ENCODE measurements around the gene PADI2.

PADI2 gene

GRCh38 chr1:17140279-17140678, 21.0 kb upstream of the PADI2 start:
- no peaks in the 10 kb centered on the region for H3K36me3 ChIP-seq (ENCODE audit: control insufficient read depth in 4 of 4, insufficient read depth in 4 of 4, low read length in 3 of 4)
- H3K27ac ChIP-seq (ENCODE audit: insufficient read depth in 1 of 2, low read depth in 1 of 2, low read length in 2 of 2, poor library complexity in 1 of 2, severe bottlenecking in 2 of 2) = no peak overlapping the region
- WGBS (ENCODE audit: insufficient coverage) = 67% methylated on average over 1 of the region's 1 CpG
- ChIA-PET POLR2A (no interaction called here), CTCF (interaction anchor here (1.5 kb wide), 1 partner anchor 96 kb away, joined by 4 read pairs; no protein-coding TSS in a partner anchor)
- H3K4me1 ChIP-seq (ENCODE audit: control extremely low read depth in 1 of 4, control insufficient read depth in 4 of 4, insufficient read depth in 4 of 4, low read length in 3 of 4) = no peaks in the 10 kb centered on the region
- no peak for DNase-seq
- H3K9me3 ChIP-seq (ENCODE audit: control extremely low read depth in 1 of 5, control insufficient read depth in 4 of 5, insufficient read depth in 2 of 5, low read depth in 1 of 5, low read length in 4 of 5) = peaks cover 0 to 9% (median 0%) of the 10 kb centered on the region in 5 experiments
- H3K4me3 ChIP-seq (ENCODE audit: control insufficient read depth in 1 of 7, extremely low read depth in 1 of 7, insufficient read depth in 4 of 7, low read depth in 2 of 7, low read length in 6 of 7) = no peak overlapping the region
- H3K27me3 ChIP-seq (replicated peaks in 2 of 5; ENCODE audit: control insufficient read depth in 4 of 5, insufficient read depth in 5 of 5, low read length in 4 of 5) = no peaks in the 10 kb centered on the region

GRCh38 chr1:17139637-17140036, 20.4 kb upstream of the PADI2 start:
- H3K4me3 ChIP-seq (ENCODE audit: control insufficient read depth in 1 of 7, extremely low read depth in 1 of 7, insufficient read depth in 4 of 7, low read depth in 2 of 7, low read length in 6 of 7) = no peak overlapping the region
- CTCF ChIA-PET = interaction anchor here (0.9 kb wide), 1 partner anchor 36 kb away, joined by 3 read pairs; no protein-coding TSS in a partner anchor
- H3K4me1 ChIP-seq (ENCODE audit: control extremely low read depth in 1 of 4, control insufficient read depth in 4 of 4, insufficient read depth in 4 of 4, low read length in 3 of 4) = no peaks in the 10 kb centered on the region
- no peak overlapping the region for H3K27ac ChIP-seq (ENCODE audit: insufficient read depth in 1 of 2, low read depth in 1 of 2, low read length in 2 of 2, poor library complexity in 1 of 2, severe bottlenecking in 2 of 2)
- DNase-seq = no peak
- no peaks in the 10 kb centered on the region for H3K27me3 ChIP-seq (replicated peaks in 2 of 5; ENCODE audit: control insufficient read depth in 4 of 5, insufficient read depth in 5 of 5, low read length in 4 of 5)
- POLR2A ChIA-PET = no interaction called here
- peaks cover 0 to 9% (median 0%) of the 10 kb centered on the region in 5 experiments for H3K9me3 ChIP-seq (ENCODE audit: control extremely low read depth in 1 of 5, control insufficient read depth in 4 of 5, insufficient read depth in 2 of 5, low read depth in 1 of 5, low read length in 4 of 5)
- H3K36me3 ChIP-seq (ENCODE audit: control insufficient read depth in 4 of 4, insufficient read depth in 4 of 4, low read length in 3 of 4) = no peaks in the 10 kb centered on the region

GRCh38 chr1:17137441-17137840, 18.2 kb upstream of the PADI2 start:
- H3K27ac ChIP-seq (ENCODE audit: insufficient read depth in 1 of 2, low read depth in 1 of 2, low read length in 2 of 2, poor library complexity in 1 of 2, severe bottlenecking in 2 of 2) = no peak overlapping the region
- CTCF ChIA-PET = interaction anchor here (1.3 to 2.6 kb wide), 3 partner anchors 10 to 100 kb away, joined by 6 to 7 read pairs (median 7); no protein-coding TSS in a partner anchor
- no peaks in the 10 kb centered on the region for H3K4me1 ChIP-seq (ENCODE audit: control extremely low read depth in 1 of 4, control insufficient read depth in 4 of 4, insufficient read depth in 4 of 4, low read length in 3 of 4)
- peaks cover 0 to 9% (median 0%) of the 10 kb centered on the region in 5 experiments for H3K9me3 ChIP-seq (ENCODE audit: control extremely low read depth in 1 of 5, control insufficient read depth in 4 of 5, insufficient read depth in 2 of 5, low read depth in 1 of 5, low read length in 4 of 5)
- no peak for DNase-seq
- H3K27me3 ChIP-seq (replicated peaks in 2 of 5; ENCODE audit: control insufficient read depth in 4 of 5, insufficient read depth in 5 of 5, low read length in 4 of 5) = no peaks in the 10 kb centered on the region
- H3K36me3 ChIP-seq (ENCODE audit: control insufficient read depth in 4 of 4, insufficient read depth in 4 of 4, low read length in 3 of 4) = no peaks in the 10 kb centered on the region
- POLR2A ChIA-PET = no interaction called here
- WGBS (ENCODE audit: insufficient coverage) = 64% methylated on average over 3 of the region's 6 CpGs
- H3K4me3 ChIP-seq (ENCODE audit: control insufficient read depth in 1 of 7, extremely low read depth in 1 of 7, insufficient read depth in 4 of 7, low read depth in 2 of 7, low read length in 6 of 7) = no peak overlapping the region

- WGBS (ENCODE audit: insufficient coverage) = 100% methylated on average over 3 of the region's 8 CpGs
- no peak overlapping the region for H3K4me3 ChIP-seq (ENCODE audit: control insufficient read depth in 1 of 7, extremely low read depth in 1 of 7, insufficient read depth in 4 of 7, low read depth in 2 of 7, low read length in 6 of 7)
- CTCF ChIA-PET = interaction anchor here (1.3 to 2.6 kb wide), 3 partner anchors 10 to 100 kb away, joined by 6 to 7 read pairs (median 7); no protein-coding TSS in a partner anchor
- H3K36me3 ChIP-seq (ENCODE audit: control insufficient read depth in 4 of 4, insufficient read depth in 4 of 4, low read length in 3 of 4) = no peaks in the 10 kb centered on the region
- no peaks in the 10 kb centered on the region for H3K4me1 ChIP-seq (ENCODE audit: control extremely low read depth in 1 of 4, control insufficient read depth in 4 of 4, insufficient read depth in 4 of 4, low read length in 3 of 4)
- H3K9me3 ChIP-seq (ENCODE audit: control extremely low read depth in 1 of 5, control insufficient read depth in 4 of 5, insufficient read depth in 2 of 5, low read depth in 1 of 5, low read length in 4 of 5) = peaks cover 0 to 9% (median 0%) of the 10 kb centered on the region in 5 experiments
- POLR2A ChIA-PET = no interaction called here
- DNase-seq = no peak
- H3K27ac ChIP-seq (ENCODE audit: insufficient read depth in 1 of 2, low read depth in 1 of 2, low read length in 2 of 2, poor library complexity in 1 of 2, severe bottlenecking in 2 of 2) = no peak overlapping the region
- no peaks in the 10 kb centered on the region for H3K27me3 ChIP-seq (replicated peaks in 2 of 5; ENCODE audit: control insufficient read depth in 4 of 5, insufficient read depth in 5 of 5, low read length in 4 of 5)
These were observed 17.7 kb upstream of the PADI2 start for GRCh38 chr1:17136936-17137335.

GRCh38 chr1:17136145-17136544, 16.9 kb upstream of the PADI2 start:
- Histone ChIP-seq H3K36me3 (ENCODE audit: control insufficient read depth in 4 of 4, insufficient read depth in 4 of 4, low read length in 3 of 4) (no peaks in the 10 kb centered on the region), H3K27me3 (replicated peaks in 2 of 5; ENCODE audit: control insufficient read depth in 4 of 5, insufficient read depth in 5 of 5, low read length in 4 of 5) (no peaks in the 10 kb centered on the region), H3K27ac (ENCODE audit: insufficient read depth in 1 of 2, low read depth in 1 of 2, low read length in 2 of 2, poor library complexity in 1 of 2, severe bottlenecking in 2 of 2) (no peak overlapping the region), H3K4me3 (ENCODE audit: control insufficient read depth in 1 of 7, extremely low read depth in 1 of 7, insufficient read depth in 4 of 7, low read depth in 2 of 7, low read length in 6 of 7) (no peak overlapping the region), H3K9me3 (ENCODE audit: control extremely low read depth in 1 of 5, control insufficient read depth in 4 of 5, insufficient read depth in 2 of 5, low read depth in 1 of 5, low read length in 4 of 5) (peaks cover 0 to 9% (median 0%) of the 10 kb centered on the region in 5 experiments), H3K4me1 (ENCODE audit: control extremely low read depth in 1 of 4, control insufficient read depth in 4 of 4, insufficient read depth in 4 of 4, low read length in 3 of 4) (no peaks in the 10 kb centered on the region)
- DNase-seq = no peak
- 94% methylated on average over 13 of the region's 13 CpGs for WGBS (ENCODE audit: insufficient coverage)
- POLR2A ChIA-PET = no interaction called here
- CTCF ChIA-PET = interaction anchor here (1.3 to 2.6 kb wide), 3 partner anchors 11 to 101 kb away, joined by 3 to 7 read pairs (median 7); no protein-coding TSS in a partner anchor

- ChIA-PET POLR2A (no interaction called here), CTCF (interaction anchor here (0.7 to 2.6 kb wide), 3 partner anchors 10 to 100 kb away, joined by 3 to 7 read pairs (median 3); no protein-coding TSS in a partner anchor)
- Histone ChIP-seq H3K4me3 (ENCODE audit: control insufficient read depth in 1 of 7, extremely low read depth in 1 of 7, insufficient read depth in 4 of 7, low read depth in 2 of 7, low read length in 6 of 7) (no peak overlapping the region), H3K9me3 (ENCODE audit: control extremely low read depth in 1 of 5, control insufficient read depth in 4 of 5, insufficient read depth in 2 of 5, low read depth in 1 of 5, low read length in 4 of 5) (peaks cover 0 to 9% (median 0%) of the 10 kb centered on the region in 5 experiments), H3K27ac (ENCODE audit: insufficient read depth in 1 of 2, low read depth in 1 of 2, low read length in 2 of 2, poor library complexity in 1 of 2, severe bottlenecking in 2 of 2) (no peak overlapping the region), H3K27me3 (replicated peaks in 2 of 5; ENCODE audit: control insufficient read depth in 4 of 5, insufficient read depth in 5 of 5, low read length in 4 of 5) (no peaks in the 10 kb centered on the region), H3K36me3 (ENCODE audit: control insufficient read depth in 4 of 4, insufficient read depth in 4 of 4, low read length in 3 of 4) (no peaks in the 10 kb centered on the region), H3K4me1 (ENCODE audit: control extremely low read depth in 1 of 4, control insufficient read depth in 4 of 4, insufficient read depth in 4 of 4, low read length in 3 of 4) (no peaks in the 10 kb centered on the region)
- DNase-seq = no peak
- 71% methylated on average over 3 of the region's 5 CpGs for WGBS (ENCODE audit: insufficient coverage)
These were observed 16.3 kb upstream of the PADI2 start for GRCh38 chr1:17135530-17135929.

- ChIA-PET CTCF (interaction anchor here (0.7 kb wide), 1 partner anchor 73 kb away, joined by 3 read pairs; no protein-coding TSS in a partner anchor), POLR2A (no interaction called here)
- Histone ChIP-seq H3K27me3 (replicated peaks in 2 of 5; ENCODE audit: control insufficient read depth in 4 of 5, insufficient read depth in 5 of 5, low read length in 4 of 5) (no peaks in the 10 kb centered on the region), H3K36me3 (ENCODE audit: control insufficient read depth in 4 of 4, insufficient read depth in 4 of 4, low read length in 3 of 4) (no peaks in the 10 kb centered on the region), H3K27ac (ENCODE audit: insufficient read depth in 1 of 2, low read depth in 1 of 2, low read length in 2 of 2, poor library complexity in 1 of 2, severe bottlenecking in 2 of 2) (no peak overlapping the region), H3K4me1 (ENCODE audit: control extremely low read depth in 1 of 4, control insufficient read depth in 4 of 4, insufficient read depth in 4 of 4, low read length in 3 of 4) (no peaks in the 10 kb centered on the region), H3K9me3 (ENCODE audit: control extremely low read depth in 1 of 5, control insufficient read depth in 4 of 5, insufficient read depth in 2 of 5, low read depth in 1 of 5, low read length in 4 of 5) (peaks cover 0 to 9% (median 0%) of the 10 kb centered on the region in 5 experiments), H3K4me3 (ENCODE audit: control insufficient read depth in 1 of 7, extremely low read depth in 1 of 7, insufficient read depth in 4 of 7, low read depth in 2 of 7, low read length in 6 of 7) (no peak overlapping the region)
- no peak for DNase-seq
- 100% methylated on average over 6 of the region's 7 CpGs for WGBS (ENCODE audit: insufficient coverage)
These were observed 15.5 kb upstream of the PADI2 start for GRCh38 chr1:17134724-17135123.
